Measurements from ENCODE around the gene DENND1A. TPM values are rescaled to one million over a fixed set of nuclear protein-coding genes. Genes with fewer than 3 reads are reported as not detected.
"Not testable (repeated sequence)": the region's sequence is repeated elsewhere in the genome, so short reads cannot be mapped to it uniquely, and the experiment has no call there.

DENND1A gene
- total and polyA plus RNA-seq, 11 donors = 9.8 to 24.0 (median 14.7) TPM

GRCh38 chr9:123335193-123335985, 594.5 kb downstream of the DENND1A start:
- ATAC-seq (no peak), DNase-seq (no peak)
- Histone ChIP-seq H3K4me3 (no peak overlapping the region), H3K27ac (peak overlapping the region in 2 of 12 donors; percentile 11 to 19), H3K4me1 (peaks cover 0 to 31% (median 11%) of the 10 kb centered on the region in 12 donors), H3K36me3 (no peaks in the 10 kb centered on the region), H3K9me3 (no peaks in the 10 kb centered on the region), H3K27me3 (no peaks in the 10 kb centered on the region)
- intact Hi-C loops (cut with DNase I) = loop anchor here in 3 of 10 donors (5.0 kb wide), 2 partner anchors 53 to 68 kb away; partner anchors contain the start of gene STRBP (in 2 of the 3)
- TF ChIP-seq POLR2A (IDR thresholded peaks at IDR 0.05) = no peak
- TF ChIP-seq, protein P1, sequence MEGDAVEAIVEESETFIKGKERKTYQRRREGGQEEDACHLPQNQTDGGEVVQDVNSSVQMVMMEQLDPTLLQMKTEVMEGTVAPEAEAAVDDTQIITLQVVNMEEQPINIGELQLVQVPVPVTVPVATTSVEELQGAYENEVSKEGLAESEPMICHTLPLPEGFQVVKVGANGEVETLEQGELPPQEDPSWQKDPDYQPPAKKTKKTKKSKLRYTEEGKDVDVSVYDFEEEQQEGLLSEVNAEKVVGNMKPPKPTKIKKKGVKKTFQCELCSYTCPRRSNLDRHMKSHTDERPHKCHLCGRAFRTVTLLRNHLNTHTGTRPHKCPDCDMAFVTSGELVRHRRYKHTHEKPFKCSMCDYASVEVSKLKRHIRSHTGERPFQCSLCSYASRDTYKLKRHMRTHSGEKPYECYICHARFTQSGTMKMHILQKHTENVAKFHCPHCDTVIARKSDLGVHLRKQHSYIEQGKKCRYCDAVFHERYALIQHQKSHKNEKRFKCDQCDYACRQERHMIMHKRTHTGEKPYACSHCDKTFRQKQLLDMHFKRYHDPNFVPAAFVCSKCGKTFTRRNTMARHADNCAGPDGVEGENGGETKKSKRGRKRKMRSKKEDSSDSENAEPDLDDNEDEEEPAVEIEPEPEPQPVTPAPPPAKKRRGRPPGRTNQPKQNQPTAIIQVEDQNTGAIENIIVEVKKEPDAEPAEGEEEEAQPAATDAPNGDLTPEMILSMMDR (IDR thresholded peaks at IDR 0.05) = no peak
- WGBS, 4 donors = 24 to 39% (median 35%) methylated on average over 9 of the region's 9 CpGs

DNA sequence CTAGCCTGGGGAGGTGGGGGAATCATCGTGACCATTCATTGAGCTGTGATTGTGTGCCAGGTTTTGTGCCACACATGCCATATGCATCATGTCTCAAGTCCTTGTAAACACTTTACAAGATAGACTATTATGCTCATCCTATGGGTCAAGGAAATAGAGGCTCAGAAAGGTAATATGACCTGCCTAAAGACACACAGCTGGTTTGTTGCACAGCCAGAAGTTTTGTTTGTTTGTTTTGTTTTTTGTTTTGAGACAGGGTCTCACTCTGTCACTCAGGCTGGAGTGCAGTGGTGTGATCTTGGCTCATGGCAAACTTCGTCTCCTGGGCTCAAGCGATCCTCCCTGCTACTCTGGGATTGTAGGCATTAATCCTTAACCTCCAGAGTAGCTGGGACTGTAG, 595.3 kb downstream of the DENND1A start:
- Histone ChIP-seq H3K36me3 (no peaks in the 10 kb centered on the region), H3K4me3 (no peak overlapping the region), H3K27me3 (no peaks in the 10 kb centered on the region), H3K4me1 (peaks cover 0 to 23% (median 5%) of the 10 kb centered on the region in 12 donors), H3K9me3 (no peaks in the 10 kb centered on the region), H3K27ac (no peak overlapping the region)
- ATAC-seq = no peak
- intact Hi-C loops (cut with DNase I) = loop anchor here in 3 of 10 donors (5.0 kb wide), 2 partner anchors 52 to 67 kb away; partner anchors contain the start of gene STRBP (in 2 of the 3)
- 84 to 91% (median 90%) methylated on average over 3 of the region's 3 CpGs for WGBS, 4 donors
- no peak for DNase-seq
- TF ChIP-seq POLR2A (IDR thresholded peaks at IDR 0.05) = no peak
- TF ChIP-seq, protein P1 (IDR thresholded peaks at IDR 0.05) = no peak

DNA sequence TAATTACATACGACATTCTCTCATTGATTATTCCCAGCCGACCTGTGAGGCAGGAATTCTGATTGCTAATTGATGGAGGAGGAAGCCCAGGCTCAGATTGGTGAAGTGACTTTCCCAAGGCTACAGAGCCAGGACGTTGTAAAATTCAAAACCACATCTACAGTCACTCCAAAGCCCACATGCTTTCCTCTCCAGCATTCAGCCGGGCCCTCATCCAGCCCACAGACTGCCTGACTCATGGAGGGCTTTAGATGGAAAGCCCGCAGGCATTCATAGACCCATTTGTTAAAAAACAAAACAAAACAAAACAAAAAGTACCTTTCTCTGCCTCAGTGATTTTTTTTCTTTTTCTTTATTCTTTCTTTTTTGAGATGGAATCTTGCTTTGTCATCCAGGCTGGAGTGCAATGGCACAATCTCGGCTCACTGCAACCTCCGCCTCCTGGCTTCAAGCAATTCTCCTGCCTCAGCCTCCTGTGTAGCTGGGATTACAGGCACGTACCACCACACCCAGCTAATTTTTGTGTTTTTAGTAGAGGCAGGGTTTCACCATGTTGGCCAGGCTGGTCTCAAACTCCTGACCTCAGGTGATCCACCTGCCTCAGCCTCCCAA, 596.8 kb downstream of the DENND1A start:
- peak in 1 of 5 donors; percentile 34 for DNase-seq
- intact Hi-C loops (cut with DNase I); H3K36me3 ChIP-seq; ATAC-seq; H3K9me3 ChIP-seq; H3K4me1 ChIP-seq; H3K27me3 ChIP-seq; H3K4me3 ChIP-seq; H3K27ac ChIP-seq: not testable (repeated sequence)
- WGBS, 4 donors = 77 to 82% (median 81%) methylated on average over 8 of the region's 8 CpGs

DNA sequence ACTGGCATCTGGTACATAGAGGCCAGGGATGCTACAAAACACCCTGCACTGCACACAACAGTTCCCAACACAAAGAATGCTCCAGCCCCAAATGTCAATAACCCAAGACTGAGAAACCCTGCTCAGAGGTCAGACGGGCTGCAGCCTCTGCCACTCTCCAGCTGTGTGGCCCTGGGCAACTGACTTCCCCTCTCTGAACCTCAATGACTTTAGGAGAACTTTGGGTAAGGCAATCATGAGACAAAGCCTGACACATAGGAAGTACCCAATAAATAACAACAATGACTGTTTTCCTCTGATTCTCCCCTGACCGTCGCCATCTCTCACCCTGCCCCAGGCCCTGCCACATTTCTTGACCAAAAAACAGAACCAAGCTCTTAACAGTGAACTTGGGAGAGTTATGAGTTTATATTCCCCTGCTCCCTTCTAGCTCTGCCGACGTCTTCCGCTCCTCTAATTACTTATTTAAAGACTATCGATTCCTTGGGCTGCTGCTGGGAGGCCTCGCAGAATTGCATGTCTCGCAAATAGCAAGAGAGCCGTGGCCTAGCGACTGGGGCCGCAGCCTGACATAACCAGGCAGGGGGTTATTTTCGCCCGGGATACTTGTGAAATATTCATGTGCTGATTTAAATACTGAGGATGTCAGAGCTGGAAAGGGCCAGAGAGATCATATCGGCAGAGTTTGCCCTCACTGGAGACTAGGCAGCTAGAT, 598.4 kb downstream of the DENND1A start:
- TF ChIP-seq POLR2A (IDR thresholded peaks at IDR 0.05) = no peak
- TF ChIP-seq, protein P1 (IDR thresholded peaks at IDR 0.05) = no peak

More for the DNA sequence above, 598.4 kb downstream of the DENND1A start:
- H3K4me1 ChIP-seq = peaks cover 0 to 9% (median 0%) of the 10 kb centered on the region in 12 donors
- no peaks in the 10 kb centered on the region for H3K27me3 ChIP-seq
- no peak overlapping the region for H3K27ac ChIP-seq
- H3K36me3 ChIP-seq = no peaks in the 10 kb centered on the region
- 89 to 93% (median 91%) methylated on average over 15 of the region's 15 CpGs for WGBS, 4 donors
- DNase-seq = no peak
- no peaks in the 10 kb centered on the region for H3K9me3 ChIP-seq
- intact Hi-C loops (cut with DNase I) = no loop called here
- no peak overlapping the region for H3K4me3 ChIP-seq
- no peak for ATAC-seq

MicroRNAs encoded within 50 kb of the gene (microRNA counts, 767-probe panel; counts per million panel counts)
- microRNA hsa-miR-601 = 1,458 to 2,099 counts per million in 2 donors

Small RNA genes within 50 kb of the gene (microRNA-seq; reads per million reads assigned to microRNA genes)
- gene MIR601 (0 reads per million in 4 donors), gene MIR7150 (0 reads per million in 4 donors)

Other genes starting within 250 kb of the DENND1A start
- 1 to 10 TPM in 1 of 9 donors, under 1 TPM in 4, not detected in 4; 0.20 to 1.3 (median 0.33) TPM for gene LHX2, start 81.6 kb upstream of the DENND1A start, total RNA-seq
- gene LHX2, start 81.6 kb upstream of the DENND1A start, polyA plus RNA-seq = under 1 TPM in 1 of 2 donors, not detected in 1; 0.10 TPM

All from heart left ventricle (tissue), 16 donors.